Measurements from ENCODE around the gene MAP4.

DNA sequence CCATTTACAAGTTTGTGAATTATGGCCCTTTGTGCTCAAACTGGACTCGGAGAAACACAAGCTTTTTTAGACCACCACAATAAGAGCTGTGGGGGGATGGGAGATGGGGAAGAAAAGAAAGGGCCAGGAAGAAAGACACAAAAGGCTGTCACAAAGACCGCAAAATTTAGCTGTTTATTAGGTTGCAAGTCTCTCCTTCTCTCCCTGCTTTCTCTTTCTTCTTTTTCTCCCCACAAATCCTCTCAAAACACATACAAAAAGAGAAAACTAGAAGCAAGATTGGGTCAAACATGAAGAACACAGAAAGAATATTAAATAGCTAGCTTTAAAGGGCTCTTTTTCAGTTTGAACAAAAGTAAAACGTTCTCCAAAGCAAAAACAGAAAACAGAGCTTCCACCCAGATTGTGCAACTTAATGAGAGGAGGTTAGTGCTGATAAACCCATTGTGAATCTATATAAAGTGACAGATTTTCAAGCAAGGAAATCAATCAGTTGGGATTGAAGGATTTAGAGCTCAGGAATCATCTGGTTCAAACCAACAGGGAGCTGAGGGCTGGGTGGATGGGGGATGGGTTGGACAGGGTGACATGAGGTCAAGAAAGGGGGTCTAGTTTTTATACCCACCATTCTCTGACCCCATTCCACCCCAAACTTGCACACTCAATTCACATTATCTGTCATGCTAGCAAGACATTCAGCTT, 125.9 kb downstream of the MAP4 start:
- TF ChIP-seq POLR2A (IDR thresholded peaks at IDR 0.05; ENCODE audit: low read depth, low read length), result no peak
- TF ChIP-seq EZH2 (IDR thresholded peaks at IDR 0.05; ENCODE audit: borderline replicate concordance, low read depth, low read length, severe bottlenecking), result no peak
- TF ChIP-seq CTCF (IDR thresholded peaks at IDR 0.05; ENCODE audit: extremely low read depth in 1 of 2, insufficient read depth in 1 of 2, low read depth in 1 of 2, low read length in 2 of 2), result no peak
- TF ChIP-seq JUN (IDR thresholded peaks at IDR 0.05; ENCODE audit: borderline replicate concordance, insufficient read depth, insufficient read length, low read depth), result no peak
- TF ChIP-seq POLR2AphosphoS5 (IDR thresholded peaks at IDR 0.05; ENCODE audit: insufficient read depth, low read depth, low read length), result no peak
- TF ChIP-seq, protein P1, sequence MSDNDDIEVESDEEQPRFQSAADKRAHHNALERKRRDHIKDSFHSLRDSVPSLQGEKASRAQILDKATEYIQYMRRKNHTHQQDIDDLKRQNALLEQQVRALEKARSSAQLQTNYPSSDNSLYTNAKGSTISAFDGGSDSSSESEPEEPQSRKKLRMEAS (IDR thresholded peaks at IDR 0.05; ENCODE audit: insufficient read depth, insufficient read length), result no peak
- TF ChIP-seq FOS (IDR thresholded peaks at IDR 0.05; ENCODE audit: borderline replicate concordance, insufficient read depth, low read length), result no peak
- TF ChIP-seq GATA2 (IDR thresholded peaks at IDR 0.05; ENCODE audit: insufficient read depth, insufficient read length, low read depth, low read length), result no peak

Measured in endothelial cell of umbilical vein (primary cell).